ENCODE results near the gene CHST3. TPM values are rescaled to one million over a fixed set of nuclear protein-coding genes. Genes with fewer than 3 reads are reported as not detected.

CHST3 gene
- total and polyA plus RNA-seq, 2 experiments from 2014 or later: 0.94 to 8.3 TPM

DNA sequence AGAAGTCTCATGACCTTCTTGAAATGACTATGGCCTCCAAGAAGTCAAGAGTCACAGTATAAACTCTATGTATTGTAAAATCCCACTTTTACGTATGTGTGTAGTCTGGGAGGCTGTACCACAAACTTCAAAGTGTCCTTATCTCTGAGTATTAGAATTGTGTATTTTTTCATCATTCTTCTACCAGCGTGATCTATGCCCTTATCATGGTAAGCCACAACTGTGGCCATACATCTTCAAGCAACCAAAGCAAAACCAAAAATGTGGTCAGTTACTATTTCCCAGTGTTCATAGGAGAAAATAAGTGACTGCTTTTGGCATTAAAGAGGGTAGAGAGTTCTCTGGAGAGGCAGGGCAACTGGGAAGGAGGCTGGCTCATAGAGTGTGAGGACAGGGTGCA, 81.4 kb downstream of the CHST3 start:
- Histone ChIP-seq H3K4me2 (no peak overlapping the region), H3K4me1 (ENCODE audit: insufficient read depth) (no peaks in the 10 kb centered on the region), H3K27me3 (ENCODE audit: insufficient read depth) (no peaks in the 10 kb centered on the region), H4K20me1 (replicated peaks; ENCODE audit: insufficient read depth) (no peaks in the 10 kb centered on the region), H3F3A (replicated peaks; ENCODE audit: low read depth) (no peaks in the 10 kb centered on the region), H3K4me3 (no peak overlapping the region), H3K36me3 (ENCODE audit: insufficient read depth) (no peaks in the 10 kb centered on the region), H2AFZ (no peak overlapping the region), H3K9me2 (ENCODE audit: insufficient read depth) (no peaks in the 10 kb centered on the region), H3K79me2 (replicated peaks; ENCODE audit: insufficient read depth) (no peaks in the 10 kb centered on the region), H3K27ac (ENCODE audit: low read depth) (no peak overlapping the region)
- no peaks in the 10 kb centered on the region for H3K36me3 Mint-ChIP-seq (ENCODE audit: low read depth)
- H3K27me3 Mint-ChIP-seq (ENCODE audit: insufficient read depth, low read depth, poor library complexity): peaks cover 15% of the 10 kb centered on the region
- no peak overlapping the region for H3K4me3 Mint-ChIP-seq
- peaks cover 19% of the 10 kb centered on the region for H3K4me1 Mint-ChIP-seq
- H3K27ac Mint-ChIP-seq: no peak overlapping the region
- no peak for TF ChIP-seq ZNF331 (CRISPR knock-in tag; IDR thresholded peaks at IDR 0.05; ENCODE audit: low read depth)
- TF ChIP-seq, protein P1, sequence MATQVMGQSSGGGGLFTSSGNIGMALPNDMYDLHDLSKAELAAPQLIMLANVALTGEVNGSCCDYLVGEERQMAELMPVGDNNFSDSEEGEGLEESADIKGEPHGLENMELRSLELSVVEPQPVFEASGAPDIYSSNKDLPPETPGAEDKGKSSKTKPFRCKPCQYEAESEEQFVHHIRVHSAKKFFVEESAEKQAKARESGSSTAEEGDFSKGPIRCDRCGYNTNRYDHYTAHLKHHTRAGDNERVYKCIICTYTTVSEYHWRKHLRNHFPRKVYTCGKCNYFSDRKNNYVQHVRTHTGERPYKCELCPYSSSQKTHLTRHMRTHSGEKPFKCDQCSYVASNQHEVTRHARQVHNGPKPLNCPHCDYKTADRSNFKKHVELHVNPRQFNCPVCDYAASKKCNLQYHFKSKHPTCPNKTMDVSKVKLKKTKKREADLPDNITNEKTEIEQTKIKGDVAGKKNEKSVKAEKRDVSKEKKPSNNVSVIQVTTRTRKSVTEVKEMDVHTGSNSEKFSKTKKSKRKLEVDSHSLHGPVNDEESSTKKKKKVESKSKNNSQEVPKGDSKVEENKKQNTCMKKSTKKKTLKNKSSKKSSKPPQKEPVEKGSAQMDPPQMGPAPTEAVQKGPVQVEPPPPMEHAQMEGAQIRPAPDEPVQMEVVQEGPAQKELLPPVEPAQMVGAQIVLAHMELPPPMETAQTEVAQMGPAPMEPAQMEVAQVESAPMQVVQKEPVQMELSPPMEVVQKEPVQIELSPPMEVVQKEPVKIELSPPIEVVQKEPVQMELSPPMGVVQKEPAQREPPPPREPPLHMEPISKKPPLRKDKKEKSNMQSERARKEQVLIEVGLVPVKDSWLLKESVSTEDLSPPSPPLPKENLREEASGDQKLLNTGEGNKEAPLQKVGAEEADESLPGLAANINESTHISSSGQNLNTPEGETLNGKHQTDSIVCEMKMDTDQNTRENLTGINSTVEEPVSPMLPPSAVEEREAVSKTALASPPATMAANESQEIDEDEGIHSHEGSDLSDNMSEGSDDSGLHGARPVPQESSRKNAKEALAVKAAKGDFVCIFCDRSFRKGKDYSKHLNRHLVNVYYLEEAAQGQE (IDR thresholded peaks at IDR 0.05; ENCODE audit: unreplicated experiment): no peak
- no peak for ATAC-seq
- H3K9me3 Mint-ChIP-seq: peaks cover 4% of the 10 kb centered on the region; the same call in 1 of the 3 replicates
- DNase-seq (ENCODE audit: low spot score): no peak

DNA sequence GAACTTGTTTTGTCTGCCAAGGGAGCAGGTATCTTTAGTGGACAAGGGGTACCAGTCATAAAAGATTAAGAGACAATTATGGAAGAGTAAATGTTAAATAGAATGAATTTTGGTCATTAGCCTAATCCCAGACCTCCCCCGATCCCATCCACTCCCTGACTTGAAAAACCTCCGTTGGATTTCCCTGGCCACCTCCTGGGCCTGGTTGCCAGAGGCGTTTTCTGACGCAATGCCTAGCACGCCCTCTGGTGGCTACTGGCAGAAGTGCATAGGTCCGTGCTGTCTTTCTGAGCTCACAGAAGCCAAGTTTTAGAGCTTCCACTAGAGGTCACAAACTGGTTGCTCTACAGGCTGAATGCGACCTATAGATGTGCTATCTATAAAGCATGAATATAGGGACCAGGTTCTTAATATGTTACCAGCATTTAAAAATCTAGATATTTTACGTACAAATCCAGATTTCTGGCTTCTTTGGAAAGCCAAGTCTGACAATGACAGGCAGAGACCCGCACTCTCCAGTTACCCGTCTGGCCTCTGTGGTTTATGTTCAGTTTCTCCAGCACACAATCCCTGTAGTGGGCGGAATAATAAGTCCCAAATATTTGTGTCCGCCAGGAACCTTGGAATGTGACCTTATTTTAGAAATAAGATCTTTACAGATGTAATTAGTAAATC, 84.4 kb downstream of the CHST3 start:
- H3K79me2 ChIP-seq (replicated peaks; ENCODE audit: insufficient read depth): no peaks in the 10 kb centered on the region
- Mint-ChIP-seq H3K4me3 (no peak overlapping the region), H3K36me3 (ENCODE audit: low read depth) (no peaks in the 10 kb centered on the region), H3K9me3 (peaks cover 4% of the 10 kb centered on the region; the same call in 1 of the 3 replicates), H3K4me1 (peaks cover 6% of the 10 kb centered on the region), H3K27me3 (ENCODE audit: insufficient read depth, low read depth, poor library complexity) (peaks cover 11% of the 10 kb centered on the region), H3K27ac (no peak overlapping the region)
- no peak overlapping the region for H3K27ac ChIP-seq (ENCODE audit: low read depth)
- no peak overlapping the region for H3K4me2 ChIP-seq
- H3F3A ChIP-seq (replicated peaks; ENCODE audit: low read depth): no peaks in the 10 kb centered on the region
- no peaks in the 10 kb centered on the region for H3K27me3 ChIP-seq (ENCODE audit: insufficient read depth)
- H3K4me3 ChIP-seq: no peak overlapping the region
- no peaks in the 10 kb centered on the region for H4K20me1 ChIP-seq (replicated peaks; ENCODE audit: insufficient read depth)
- peak; percentile 97 for DNase-seq (ENCODE audit: low spot score)
- H3K9me2 ChIP-seq (ENCODE audit: insufficient read depth): no peaks in the 10 kb centered on the region
- no peaks in the 10 kb centered on the region for H3K4me1 ChIP-seq (ENCODE audit: insufficient read depth)
- TF ChIP-seq NANOG (IDR thresholded peaks at IDR 0.05; ENCODE audit: borderline replicate concordance) (no peak), CREB1 (CRISPR knock-in tag; IDR thresholded peaks at IDR 0.05; ENCODE audit: low read depth) (peak; percentile 76), ZNF462 (CRISPR knock-in tag; IDR thresholded peaks at IDR 0.05) (no peak; the same call in 1 of the 2 replicates), ZNF331 (CRISPR knock-in tag; IDR thresholded peaks at IDR 0.05; ENCODE audit: low read depth) (0 out of 2 replicates have a peak, but pooled peaks have one; percentile 28), CTCF (conservative IDR thresholded peaks at IDR 0.05; ENCODE audit: low read depth in 2 of 2) (peak; percentile 100)
- TF ChIP-seq, protein P2, sequence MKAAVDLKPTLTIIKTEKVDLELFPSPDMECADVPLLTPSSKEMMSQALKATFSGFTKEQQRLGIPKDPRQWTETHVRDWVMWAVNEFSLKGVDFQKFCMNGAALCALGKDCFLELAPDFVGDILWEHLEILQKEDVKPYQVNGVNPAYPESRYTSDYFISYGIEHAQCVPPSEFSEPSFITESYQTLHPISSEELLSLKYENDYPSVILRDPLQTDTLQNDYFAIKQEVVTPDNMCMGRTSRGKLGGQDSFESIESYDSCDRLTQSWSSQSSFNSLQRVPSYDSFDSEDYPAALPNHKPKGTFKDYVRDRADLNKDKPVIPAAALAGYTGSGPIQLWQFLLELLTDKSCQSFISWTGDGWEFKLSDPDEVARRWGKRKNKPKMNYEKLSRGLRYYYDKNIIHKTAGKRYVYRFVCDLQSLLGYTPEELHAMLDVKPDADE (IDR thresholded peaks at IDR 0.05): no peak
- peak overlapping the region; percentile 3; the same call in 1 of the 2 replicates for H2AFZ ChIP-seq
- no peaks in the 10 kb centered on the region for H3K36me3 ChIP-seq (ENCODE audit: insufficient read depth)
- ATAC-seq: peak; percentile 73

Data from GM23338 (cell line).